NCI-H748 (cell line): Measurements from ENCODE around the gene HES4.
A peak's percentile ranks its signal among the peaks of the same experiment; 100 is the strongest.
"Not testable (repeated sequence)": the region's sequence is repeated elsewhere in the genome, so short reads cannot be mapped to it uniquely, and the experiment has no call there.

Experiments used
- DNase-seq: peaks from one replicate; lab custom pipeline; 2025; ENCODE audit not compliant: unreplicated experiment; lab: John Stamatoyannopoulos, UW

Gene HES4

GRCh38 chr1:1019122-1019999, 19.5 kb upstream of the HES4 start:
- DNase-seq, result peak; percentile 71

- not testable (repeated sequence) for DNase-seq
Observed at GRCh38 chr1:1018321-1018685, 18.4 kb upstream of the HES4 start.

GRCh38 chr1:1017397-1018320, 17.8 kb upstream of the HES4 start:
- DNase-seq, result peak; percentile 11

GRCh38 chr1:1014799-1015681, 15.1 kb upstream of the HES4 start:
- DNase-seq, result no peak

GRCh38 chr1:1013922-1014648, 14.2 kb upstream of the HES4 start:
- DNase-seq, result peak; percentile 40

- DNase-seq, result peak; percentile 76
Observed at GRCh38 chr1:1013105-1013921, 13.4 kb upstream of the HES4 start, which contains the start of gene ISG15. TSS of gene ISG15 (plus strand) at chr1:1013497. CDS start at chr1:1013574, 77 bp downstream.

- DNase-seq, result not testable (repeated sequence)
Observed at GRCh38 chr1:1012736-1013104, 12.8 kb upstream of the HES4 start.

GRCh38 chr1:1011396-1011949, 11.6 kb upstream of the HES4 start:
- no peak for DNase-seq

- DNase-seq, result not testable (repeated sequence)
Observed at GRCh38 chr1:1010131-1010530, 10.2 kb upstream of the HES4 start.

GRCh38 chr1:1006305-1007159, 6.6 kb upstream of the HES4 start:
- DNase-seq, result no peak

- no peak for DNase-seq
Observed at GRCh38 chr1:1005774-1006304, 5.9 kb upstream of the HES4 start.

- no peak for DNase-seq
Observed at GRCh38 chr1:1004780-1005697, 5.1 kb upstream of the HES4 start.

- DNase-seq, result no peak
Observed at GRCh38 chr1:1004420-1004779, 4.5 kb upstream of the HES4 start.

- no peak for DNase-seq
Observed at GRCh38 chr1:1003618-1004419, 3.9 kb upstream of the HES4 start.

GRCh38 chr1:1001057-1001783, 1.3 kb upstream of the HES4 start:
- DNase-seq, result no peak
